Placental pericyte (primary cell): ENCODE data around the gene SNRPB2. TPM values are rescaled to one million over a fixed set of nuclear protein-coding genes. Genes with fewer than 3 reads are reported as not detected.

Source experiments
- small RNA-seq: library from RNA; depleted of rRNA; stranded (forward); fragments of <200 nt; gene quantifications from one replicate; pipeline ENCODE3, GENCODE V24; 2012; ENCODE audit warnings: low replicate concordance
- total RNA-seq: library from RNA; depleted of rRNA; stranded (reverse); fragments of >200 nt; gene quantifications from 2 replicates; pipeline ENCODE4 v1.2.3, GENCODE V29; 2012

The SNRPB2 gene
- 44.8 and 47.3 TPM in 2 replicates for total RNA-seq

GRCh38 chr20:16729565-16730460, at the start of gene SNRPB2:
Gene SNRPB2, plus strand, starts transcription at chr20:16730026. Its CDS starts 1,677 bp downstream, at chr20:16731703.

GRCh38 chr20:16748308-16748900, 18.6 kb downstream of the SNRPB2 start, which contains the start of gene OTOR:
Gene OTOR, plus strand, starts transcription at chr20:16748358. Its CDS starts 44 bp downstream, at chr20:16748402.

Small RNA genes lying within 50 kb of the gene (small RNA-seq; reads per million reads assigned to genes)
- gene AL135938.1: not detected

Other genes starting within 250 kb of the SNRPB2 start
- gene KIF16B, start 156.6 kb upstream of the SNRPB2 start, total RNA-seq: 3.9 and 9.3 TPM in 2 replicates
- gene OTOR, start 18.3 kb downstream of the SNRPB2 start, total RNA-seq: not detected in 2 replicates